ENCODE results near the gene SLC25A45.

Gene SLC25A45

GRCh38 chr11:65399845-65400244, 17.4 kb upstream of the SLC25A45 start:
- no peak for FAIRE-seq

GRCh38 chr11:65399249-65399648, 16.8 kb upstream of the SLC25A45 start:
- FAIRE-seq: no peak
- TF ChIP-seq POLR2AphosphoS5 (IDR thresholded peaks at IDR 0.05; ENCODE audit: low read depth, low read length) (no peak), POLR2A (IDR thresholded peaks at IDR 0.05; ENCODE audit: low read depth, low read length) (no peak), TAF1 (IDR thresholded peaks at IDR 0.05; ENCODE audit: low read depth, low read length) (no peak), PAX5 (IDR thresholded peaks at IDR 0.05; ENCODE audit: insufficient read depth, low read length, severe bottlenecking) (no peak), POU2F2 (IDR thresholded peaks at IDR 0.05; ENCODE audit: low read depth, low read length) (no peak), SPI1 (IDR thresholded peaks at IDR 0.05; ENCODE audit: low read depth, low read length) (no peak)
- DNase-seq (ENCODE audit: insufficient read length, low spot score): no peak

More at GRCh38 chr11:65399845-65400244, 17.4 kb upstream of the SLC25A45 start:
- no peak for DNase-seq (ENCODE audit: insufficient read length, low spot score)
- TF ChIP-seq PAX5 (IDR thresholded peaks at IDR 0.05; ENCODE audit: insufficient read depth, low read length, severe bottlenecking) (no peak), POLR2A (IDR thresholded peaks at IDR 0.05; ENCODE audit: low read depth, low read length) (no peak), SPI1 (IDR thresholded peaks at IDR 0.05; ENCODE audit: low read depth, low read length) (no peak), POU2F2 (IDR thresholded peaks at IDR 0.05; ENCODE audit: low read depth, low read length) (no peak), POLR2AphosphoS5 (IDR thresholded peaks at IDR 0.05; ENCODE audit: low read depth, low read length) (no peak), TAF1 (IDR thresholded peaks at IDR 0.05; ENCODE audit: low read depth, low read length) (no peak)

- FAIRE-seq (no peak), DNase-seq (ENCODE audit: insufficient read length, low spot score) (no peak)
- no peak for TF ChIP-seq TAF1 (IDR thresholded peaks at IDR 0.05; ENCODE audit: low read depth, low read length)
- TF ChIP-seq PAX5 (IDR thresholded peaks at IDR 0.05; ENCODE audit: insufficient read depth, low read length, severe bottlenecking): no peak
- no peak for TF ChIP-seq POU2F2 (IDR thresholded peaks at IDR 0.05; ENCODE audit: low read depth, low read length)
- no peak for TF ChIP-seq SPI1 (IDR thresholded peaks at IDR 0.05; ENCODE audit: low read depth, low read length)
- TF ChIP-seq POLR2A (IDR thresholded peaks at IDR 0.05; ENCODE audit: low read depth, low read length): no peak
- no peak for TF ChIP-seq POLR2AphosphoS5 (IDR thresholded peaks at IDR 0.05; ENCODE audit: low read depth, low read length)
Observed at GRCh38 chr11:65398362-65398910, 16.0 kb upstream of the SLC25A45 start.

- TF ChIP-seq PAX5 (IDR thresholded peaks at IDR 0.05; ENCODE audit: insufficient read depth, low read length, severe bottlenecking) (no peak), POU2F2 (IDR thresholded peaks at IDR 0.05; ENCODE audit: low read depth, low read length) (no peak), SPI1 (IDR thresholded peaks at IDR 0.05; ENCODE audit: low read depth, low read length) (no peak), TAF1 (IDR thresholded peaks at IDR 0.05; ENCODE audit: low read depth, low read length) (no peak), POLR2A (IDR thresholded peaks at IDR 0.05; ENCODE audit: low read depth, low read length) (no peak), POLR2AphosphoS5 (IDR thresholded peaks at IDR 0.05; ENCODE audit: low read depth, low read length) (no peak)
- no peak for DNase-seq (ENCODE audit: insufficient read length, low spot score)
- FAIRE-seq: no peak
Observed at GRCh38 chr11:65396769-65397745, 14.6 kb upstream of the SLC25A45 start.

DNA sequence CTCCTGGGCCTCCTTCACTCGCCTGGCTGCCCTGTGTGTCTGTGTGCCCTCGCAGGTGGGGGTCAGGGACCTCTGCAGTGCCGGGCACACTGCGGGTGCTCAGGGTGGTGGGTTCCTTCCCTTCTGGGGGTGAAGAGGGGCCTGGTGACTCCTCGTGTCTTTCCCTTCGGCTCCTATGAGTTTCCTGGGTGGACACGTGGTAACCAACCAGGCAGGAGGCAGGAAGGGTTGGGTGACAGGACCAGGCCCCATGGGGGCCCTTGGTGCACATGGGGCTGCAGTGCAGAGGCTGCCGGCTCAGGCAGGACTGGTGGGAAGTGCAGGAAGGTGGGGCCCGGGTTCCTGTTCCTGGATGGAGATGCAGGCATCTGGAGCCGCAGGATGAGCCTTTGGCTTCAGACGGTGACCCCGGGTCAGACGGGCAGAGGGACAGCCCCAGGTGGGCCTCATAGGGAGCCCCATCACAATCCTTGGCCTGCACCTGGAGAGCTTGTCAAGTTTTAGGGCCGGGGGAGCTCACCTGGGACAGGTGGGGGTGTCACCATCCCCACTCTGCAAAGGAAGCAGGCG, 13.6 kb upstream of the SLC25A45 start:
- DNase-seq (ENCODE audit: insufficient read length, low spot score) (no peak), FAIRE-seq (no peak)
- TF ChIP-seq POU2F2 (IDR thresholded peaks at IDR 0.05; ENCODE audit: low read depth, low read length) (no peak), PAX5 (IDR thresholded peaks at IDR 0.05; ENCODE audit: insufficient read depth, low read length, severe bottlenecking) (no peak), TAF1 (IDR thresholded peaks at IDR 0.05; ENCODE audit: low read depth, low read length) (no peak), POLR2AphosphoS5 (IDR thresholded peaks at IDR 0.05; ENCODE audit: low read depth, low read length) (no peak), POLR2A (IDR thresholded peaks at IDR 0.05; ENCODE audit: low read depth, low read length) (no peak), SPI1 (IDR thresholded peaks at IDR 0.05; ENCODE audit: low read depth, low read length) (no peak)

DNA sequence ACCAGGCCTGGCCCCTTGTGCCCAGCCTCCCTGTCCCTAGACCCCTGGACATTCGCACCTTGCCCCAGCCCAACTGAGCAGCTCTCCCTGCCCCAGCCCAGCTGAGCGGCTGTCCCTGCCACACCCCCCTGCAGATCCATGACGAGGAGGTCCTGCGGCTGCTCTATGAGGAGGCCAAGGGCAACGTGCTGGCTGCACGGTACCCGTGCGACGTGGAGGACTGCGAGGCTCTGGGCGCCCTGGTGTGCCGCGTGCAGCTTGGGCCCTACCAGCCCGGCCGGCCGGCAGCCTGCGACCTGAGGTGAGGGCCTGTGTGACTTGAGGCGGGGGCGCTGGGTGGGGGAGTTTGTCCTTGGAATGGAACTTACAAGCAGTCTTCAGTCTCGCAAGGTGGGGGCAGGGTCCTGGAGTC, 11.7 kb upstream of the SLC25A45 start:
- FAIRE-seq (no peak), DNase-seq (ENCODE audit: insufficient read length, low spot score) (no peak)
- TF ChIP-seq POLR2A (IDR thresholded peaks at IDR 0.05; ENCODE audit: low read depth, low read length): no peak
- no peak for TF ChIP-seq POLR2AphosphoS5 (IDR thresholded peaks at IDR 0.05; ENCODE audit: low read depth, low read length)
- TF ChIP-seq SPI1 (IDR thresholded peaks at IDR 0.05; ENCODE audit: low read depth, low read length): no peak
- no peak for TF ChIP-seq POU2F2 (IDR thresholded peaks at IDR 0.05; ENCODE audit: low read depth, low read length)
- no peak for TF ChIP-seq PAX5 (IDR thresholded peaks at IDR 0.05; ENCODE audit: insufficient read depth, low read length, severe bottlenecking)
- TF ChIP-seq TAF1 (IDR thresholded peaks at IDR 0.05; ENCODE audit: low read depth, low read length): no peak

DNA sequence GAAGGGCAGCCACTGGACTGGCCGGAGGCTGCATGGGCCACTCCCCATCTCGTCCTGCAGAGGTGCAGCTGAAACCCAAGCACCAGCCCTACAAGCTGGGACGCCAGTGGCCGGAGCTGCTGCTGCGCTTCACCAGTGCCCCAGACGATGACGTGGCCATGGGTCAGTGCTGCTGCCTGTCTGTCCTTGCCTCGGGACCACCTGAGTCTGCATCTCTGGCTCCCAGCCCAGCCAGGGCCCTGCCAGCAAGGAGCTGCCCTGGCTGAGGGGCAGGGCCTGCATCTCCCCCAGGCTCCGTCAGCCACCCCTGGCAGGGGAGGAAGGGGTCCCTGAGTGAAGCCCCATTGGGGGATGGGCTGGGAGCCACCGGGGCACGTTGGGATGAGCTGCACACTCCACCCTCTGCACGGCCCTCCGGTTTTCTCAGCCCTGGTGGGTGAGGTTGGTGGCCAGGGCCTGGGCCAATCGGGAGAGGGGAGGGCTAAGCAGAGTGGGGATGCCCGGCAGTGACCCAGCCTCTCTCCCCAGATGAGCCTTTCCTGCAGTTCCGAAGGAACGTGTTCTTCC, 11.2 kb upstream of the SLC25A45 start:
- DNase-seq (ENCODE audit: insufficient read length, low spot score) (no peak), FAIRE-seq (no peak)
- TF ChIP-seq POLR2AphosphoS5 (IDR thresholded peaks at IDR 0.05; ENCODE audit: low read depth, low read length) (no peak), PAX5 (IDR thresholded peaks at IDR 0.05; ENCODE audit: insufficient read depth, low read length, severe bottlenecking) (no peak), POU2F2 (IDR thresholded peaks at IDR 0.05; ENCODE audit: low read depth, low read length) (no peak), TAF1 (IDR thresholded peaks at IDR 0.05; ENCODE audit: low read depth, low read length) (no peak), POLR2A (IDR thresholded peaks at IDR 0.05; ENCODE audit: low read depth, low read length) (no peak), SPI1 (IDR thresholded peaks at IDR 0.05; ENCODE audit: low read depth, low read length) (no peak)

DNA sequence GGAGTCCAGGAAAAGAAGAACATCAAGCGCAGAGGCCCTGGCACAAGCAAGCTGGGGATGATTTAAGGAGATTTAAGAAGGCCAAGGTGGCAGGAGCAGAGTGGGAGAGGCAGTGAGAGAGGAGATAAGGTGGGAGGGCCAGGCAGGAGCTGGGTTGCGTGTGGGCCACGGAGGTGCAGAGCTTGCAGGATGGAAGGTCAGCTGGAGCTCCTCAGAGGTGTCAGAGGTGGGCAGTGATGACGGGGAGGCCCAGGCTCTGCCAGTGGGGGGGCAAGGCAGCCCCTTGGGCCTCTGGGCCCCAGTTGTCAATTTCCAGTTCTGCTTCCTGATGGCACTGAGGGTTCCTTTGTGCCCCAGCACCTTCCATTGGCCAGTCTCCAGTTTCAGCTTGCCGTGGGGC, 10.5 kb upstream of the SLC25A45 start:
- TF ChIP-seq SPI1 (IDR thresholded peaks at IDR 0.05; ENCODE audit: low read depth, low read length) (no peak), PAX5 (IDR thresholded peaks at IDR 0.05; ENCODE audit: insufficient read depth, low read length, severe bottlenecking) (no peak), POLR2AphosphoS5 (IDR thresholded peaks at IDR 0.05; ENCODE audit: low read depth, low read length) (no peak), POLR2A (IDR thresholded peaks at IDR 0.05; ENCODE audit: low read depth, low read length) (no peak), TAF1 (IDR thresholded peaks at IDR 0.05; ENCODE audit: low read depth, low read length) (no peak), POU2F2 (IDR thresholded peaks at IDR 0.05; ENCODE audit: low read depth, low read length) (no peak)
- no peak for FAIRE-seq
- no peak for DNase-seq (ENCODE audit: insufficient read length, low spot score)
